ENCODE results near the gene CLEC19A.

DNA sequence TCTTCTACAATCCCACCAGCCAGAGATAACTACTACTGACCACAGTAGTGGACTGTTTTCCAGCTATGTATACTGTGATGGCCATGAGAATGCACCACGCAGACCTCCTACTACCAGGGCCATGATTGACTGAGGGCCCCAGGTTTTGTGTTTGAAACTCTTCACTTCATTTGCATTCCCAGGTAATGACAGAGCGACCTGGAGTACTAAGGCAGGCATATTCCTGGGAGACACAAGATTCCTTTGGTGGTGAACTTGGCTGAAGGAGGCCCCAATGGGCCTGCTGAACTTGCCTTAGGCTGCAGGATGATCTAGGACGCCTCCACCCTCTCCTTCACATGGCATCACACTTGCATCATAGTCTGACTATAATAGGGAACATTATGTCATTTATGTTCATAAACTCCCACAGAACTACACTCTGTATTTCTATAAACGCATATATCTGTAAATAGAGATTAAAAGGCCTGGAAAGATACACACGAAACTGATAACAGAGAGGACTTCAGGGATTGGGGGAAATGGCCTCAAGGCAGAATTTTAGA is 30.4 kb downstream of the CLEC19A start:
- TF ChIP-seq, protein P1, sequence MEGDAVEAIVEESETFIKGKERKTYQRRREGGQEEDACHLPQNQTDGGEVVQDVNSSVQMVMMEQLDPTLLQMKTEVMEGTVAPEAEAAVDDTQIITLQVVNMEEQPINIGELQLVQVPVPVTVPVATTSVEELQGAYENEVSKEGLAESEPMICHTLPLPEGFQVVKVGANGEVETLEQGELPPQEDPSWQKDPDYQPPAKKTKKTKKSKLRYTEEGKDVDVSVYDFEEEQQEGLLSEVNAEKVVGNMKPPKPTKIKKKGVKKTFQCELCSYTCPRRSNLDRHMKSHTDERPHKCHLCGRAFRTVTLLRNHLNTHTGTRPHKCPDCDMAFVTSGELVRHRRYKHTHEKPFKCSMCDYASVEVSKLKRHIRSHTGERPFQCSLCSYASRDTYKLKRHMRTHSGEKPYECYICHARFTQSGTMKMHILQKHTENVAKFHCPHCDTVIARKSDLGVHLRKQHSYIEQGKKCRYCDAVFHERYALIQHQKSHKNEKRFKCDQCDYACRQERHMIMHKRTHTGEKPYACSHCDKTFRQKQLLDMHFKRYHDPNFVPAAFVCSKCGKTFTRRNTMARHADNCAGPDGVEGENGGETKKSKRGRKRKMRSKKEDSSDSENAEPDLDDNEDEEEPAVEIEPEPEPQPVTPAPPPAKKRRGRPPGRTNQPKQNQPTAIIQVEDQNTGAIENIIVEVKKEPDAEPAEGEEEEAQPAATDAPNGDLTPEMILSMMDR (IDR thresholded peaks at IDR 0.05): no peak
- no peak for TF ChIP-seq POLR2A (IDR thresholded peaks at IDR 0.05)
- no peak for TF ChIP-seq EP300 (IDR thresholded peaks at IDR 0.05)

All from ovary (tissue), 3 donors.